Peyer's patch (tissue), 4 donors: ENCODE measurements around the gene SLC44A5. TPM values are rescaled to one million over a fixed set of nuclear protein-coding genes. Genes with fewer than 3 reads are reported as not detected.
"Not testable (repeated sequence)": the region's sequence is repeated elsewhere in the genome, so short reads cannot be mapped to it uniquely, and the experiment has no call there.

Experiments
- DNase-seq, 3 donors: peaks; one replicate each; pipeline ENCODE4 v3.0.0-alpha.2; 2017 to 2019
- H3K27ac ChIP-seq, 4 donors: fragments of 200-600 bp; sonication (generic); one replicate each; pipeline ENCODE4 v1.5.1; 2016 to 2019
- H3K27me3 ChIP-seq, 2 donors: fragments of 200-600 bp; sonication (generic); one replicate each; pipeline ENCODE4 v1.5.1; 2019
- H3K36me3 ChIP-seq, 3 donors: fragments of 200-600 bp; sonication (generic); one replicate each; pipeline ENCODE4 v1.5.1; 2016 to 2019
- H3K4me1 ChIP-seq, 4 donors: fragments of 200-600 bp; sonication (generic); one replicate each; pipeline ENCODE4 v1.5.1; 2016 to 2019
- H3K4me3 ChIP-seq, 4 donors: fragments of 200-600 bp; sonication (generic); 1 replicate in 3 of 4; 2 replicates in 1 of 4; pipeline ENCODE4 v1.5.1; 2016 to 2019; ENCODE audit warnings: mild to moderate bottlenecking in 1 of 4
- H3K9me3 ChIP-seq, 4 donors: fragments of 200-600 bp; sonication (generic); one replicate each; pipeline ENCODE4 v1.5.1; 2016 to 2019; ENCODE audit warnings: mild to moderate bottlenecking in 1 of 4
- POLR2A ChIP-seq, 2 donors: fragments of 450-650 bp; IDR thresholded peaks; one replicate each; pipeline ENCODE4 v1.5.1; 2017; ENCODE audit warnings: antibody characterized with exemption in 2 of 2, mild to moderate bottlenecking in 2 of 2, moderate library complexity in 2 of 2
- total RNA-seq, 4 donors: library from RNA; depleted of rRNA; stranded (reverse); fragments of >200 nt; gene quantifications; one replicate each; pipeline ENCODE4 v1.1.0, GENCODE V29; 2016
- TF ChIP-seq, protein P1 (sequence below), 6 experiments: fragments of 450-650 bp in 4 of 6; fragments of 200-600 bp in 2 of 6; sonication (generic) in 1 of 6; IDR thresholded peaks; one replicate each; pipeline ENCODE4 v1.5.1; 2017 to 2019; ENCODE audit warnings: antibody characterized with exemption in 6 of 6, mild to moderate bottlenecking in 3 of 6, moderate library complexity in 1 of 6

Gene SLC44A5
- total RNA-seq, 4 donors from 2014 or later: 0.70 to 0.80 TPM; not detected in 2

DNA sequence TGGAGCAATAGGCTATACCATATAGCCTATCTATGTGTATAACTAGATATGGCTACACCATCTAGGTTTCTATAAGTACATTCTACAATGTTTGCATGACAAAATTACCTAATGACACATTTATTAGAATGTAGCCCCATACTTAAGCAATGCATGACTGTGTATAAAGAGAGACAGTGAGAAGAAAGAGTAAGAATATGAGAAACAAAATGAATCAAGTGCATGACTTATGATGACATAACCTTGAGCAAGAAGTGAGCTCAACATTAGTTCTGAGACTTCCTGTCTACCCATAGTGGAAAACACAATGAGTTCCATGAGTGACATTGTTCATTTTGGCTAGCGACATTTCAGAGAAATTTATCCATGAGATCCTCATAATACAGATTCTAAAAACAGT, 10.1 kb downstream of the SLC44A5 start:
- no peak for TF ChIP-seq POLR2A (IDR thresholded peaks at IDR 0.05)
- TF ChIP-seq, protein P1, sequence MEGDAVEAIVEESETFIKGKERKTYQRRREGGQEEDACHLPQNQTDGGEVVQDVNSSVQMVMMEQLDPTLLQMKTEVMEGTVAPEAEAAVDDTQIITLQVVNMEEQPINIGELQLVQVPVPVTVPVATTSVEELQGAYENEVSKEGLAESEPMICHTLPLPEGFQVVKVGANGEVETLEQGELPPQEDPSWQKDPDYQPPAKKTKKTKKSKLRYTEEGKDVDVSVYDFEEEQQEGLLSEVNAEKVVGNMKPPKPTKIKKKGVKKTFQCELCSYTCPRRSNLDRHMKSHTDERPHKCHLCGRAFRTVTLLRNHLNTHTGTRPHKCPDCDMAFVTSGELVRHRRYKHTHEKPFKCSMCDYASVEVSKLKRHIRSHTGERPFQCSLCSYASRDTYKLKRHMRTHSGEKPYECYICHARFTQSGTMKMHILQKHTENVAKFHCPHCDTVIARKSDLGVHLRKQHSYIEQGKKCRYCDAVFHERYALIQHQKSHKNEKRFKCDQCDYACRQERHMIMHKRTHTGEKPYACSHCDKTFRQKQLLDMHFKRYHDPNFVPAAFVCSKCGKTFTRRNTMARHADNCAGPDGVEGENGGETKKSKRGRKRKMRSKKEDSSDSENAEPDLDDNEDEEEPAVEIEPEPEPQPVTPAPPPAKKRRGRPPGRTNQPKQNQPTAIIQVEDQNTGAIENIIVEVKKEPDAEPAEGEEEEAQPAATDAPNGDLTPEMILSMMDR (IDR thresholded peaks at IDR 0.05): no peak
- Histone ChIP-seq H3K4me1 (no peaks in the 10 kb centered on the region), H3K27me3 (no peaks in the 10 kb centered on the region), H3K27ac (no peak overlapping the region), H3K4me3 (no peak overlapping the region), H3K36me3 (no peaks in the 10 kb centered on the region), H3K9me3 (no peaks in the 10 kb centered on the region)
- DNase-seq: no peak

DNA sequence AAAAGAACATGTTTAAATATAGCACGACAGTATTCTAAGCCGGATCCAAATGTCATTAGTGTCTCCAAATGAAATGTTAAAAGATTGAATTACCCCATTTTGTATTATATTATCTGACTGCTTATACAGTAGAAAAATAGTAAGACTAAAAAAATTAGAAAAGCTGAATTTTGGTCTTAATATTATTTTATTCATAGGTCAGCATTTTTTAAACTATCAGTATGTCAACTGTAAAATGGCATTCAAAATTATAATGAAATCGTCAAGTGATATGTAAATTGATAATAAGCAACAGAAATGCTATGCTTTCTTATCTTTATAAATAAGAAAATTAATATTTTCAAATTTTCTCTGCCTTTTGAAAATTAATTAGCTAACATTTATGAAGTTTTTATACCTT, 16.6 kb downstream of the SLC44A5 start:
- no peak overlapping the region for H3K4me3 ChIP-seq
- H3K36me3 ChIP-seq: no peaks in the 10 kb centered on the region
- H3K27me3 ChIP-seq: no peaks in the 10 kb centered on the region

DNA sequence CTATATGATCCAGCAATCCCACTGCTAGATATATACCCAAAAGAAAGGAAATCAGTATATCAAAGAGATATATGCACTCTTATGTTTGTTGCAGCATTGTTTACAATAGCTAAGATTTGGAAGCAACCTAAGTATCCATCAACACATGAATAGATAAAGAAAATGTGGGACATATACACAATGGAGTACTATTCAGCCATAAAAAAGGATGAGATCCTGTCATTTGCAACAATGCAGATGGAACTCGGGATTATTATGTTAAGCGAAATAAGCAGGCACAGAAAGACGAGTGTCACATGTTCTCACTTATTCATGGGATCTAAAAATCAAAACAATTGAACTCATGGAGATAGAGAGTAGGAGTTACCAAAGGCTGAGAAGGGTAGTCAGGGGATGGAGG, 17.5 kb downstream of the SLC44A5 start:
- H3K27me3 ChIP-seq, H3K4me3 ChIP-seq, DNase-seq, H3K36me3 ChIP-seq, H3K27ac ChIP-seq, H3K9me3 ChIP-seq, H3K4me1 ChIP-seq: not testable (repeated sequence)

More for the DNA sequence above, 16.6 kb downstream of the SLC44A5 start:
- no peak overlapping the region for H3K27ac ChIP-seq
- H3K9me3 ChIP-seq: no peaks in the 10 kb centered on the region
- TF ChIP-seq POLR2A (IDR thresholded peaks at IDR 0.05): no peak
- TF ChIP-seq, protein P1 (IDR thresholded peaks at IDR 0.05): no peak
- no peak for DNase-seq
- H3K4me1 ChIP-seq: no peaks in the 10 kb centered on the region

DNA sequence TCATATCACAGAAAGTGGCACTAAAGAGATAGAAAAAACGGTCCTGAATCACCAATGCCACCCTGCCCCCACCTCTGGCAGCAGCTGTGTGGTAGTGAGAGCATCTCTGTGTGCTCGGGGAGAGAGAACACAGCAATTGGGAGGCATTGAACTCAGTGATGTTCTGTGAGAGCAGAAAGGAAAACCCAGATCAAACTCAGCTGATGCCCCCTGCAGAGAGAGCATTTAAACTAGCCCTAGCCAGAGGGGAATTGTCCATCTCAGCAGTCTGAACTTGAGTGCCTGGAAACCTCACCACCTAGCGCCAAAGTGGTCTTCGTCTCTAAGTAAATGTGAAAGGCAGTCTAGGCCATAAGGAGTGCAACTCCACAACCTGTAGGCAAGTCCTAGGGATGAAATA, 21.3 kb downstream of the SLC44A5 start:
- Histone ChIP-seq H3K9me3 (no peaks in the 10 kb centered on the region), H3K4me3 (no peak overlapping the region), H3K4me1 (no peaks in the 10 kb centered on the region), H3K36me3 (no peaks in the 10 kb centered on the region), H3K27ac (no peak overlapping the region), H3K27me3 (no peaks in the 10 kb centered on the region)
- no peak for TF ChIP-seq POLR2A (IDR thresholded peaks at IDR 0.05)
- TF ChIP-seq, protein P1 (IDR thresholded peaks at IDR 0.05): no peak
- DNase-seq: no peak

DNA sequence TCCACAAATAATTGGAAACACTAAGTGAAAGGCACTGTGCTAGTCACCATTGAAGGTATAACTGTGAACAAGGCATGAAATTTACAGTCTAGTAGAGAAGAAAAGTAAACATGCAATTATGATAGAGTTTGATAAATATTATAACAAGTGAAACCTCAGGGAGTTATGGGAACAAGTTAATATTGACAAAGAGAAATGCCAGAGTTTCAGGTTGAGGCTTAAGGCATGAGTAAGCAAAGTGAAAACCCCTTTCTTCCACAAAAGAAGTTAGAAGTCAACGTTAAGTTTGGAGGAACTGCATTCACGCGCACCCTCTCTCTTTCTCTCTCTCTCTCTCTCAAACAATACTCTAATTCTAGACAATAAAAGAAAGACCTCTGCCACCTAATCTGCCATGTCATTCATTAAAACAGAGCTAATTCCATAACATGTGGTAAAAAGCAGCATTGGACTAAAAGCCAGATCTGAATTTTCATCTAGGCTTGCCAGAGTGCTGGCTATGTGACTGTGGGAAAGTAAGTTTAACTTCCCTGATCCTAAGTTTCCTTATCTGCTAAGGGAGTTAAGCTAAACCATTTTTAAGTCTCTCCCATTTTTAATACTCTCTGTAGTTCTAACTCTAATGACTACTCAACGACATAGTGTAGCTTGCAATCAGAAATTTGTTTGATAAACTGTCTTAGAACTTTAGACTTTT, 22.0 kb downstream of the SLC44A5 start:
- no peak overlapping the region for H3K4me3 ChIP-seq
- DNase-seq: no peak
- TF ChIP-seq POLR2A (IDR thresholded peaks at IDR 0.05): no peak
- TF ChIP-seq, protein P1 (IDR thresholded peaks at IDR 0.05): no peak
- no peaks in the 10 kb centered on the region for H3K27me3 ChIP-seq
- no peaks in the 10 kb centered on the region for H3K9me3 ChIP-seq
- no peaks in the 10 kb centered on the region for H3K4me1 ChIP-seq
- no peak overlapping the region for H3K27ac ChIP-seq
- no peaks in the 10 kb centered on the region for H3K36me3 ChIP-seq

DNA sequence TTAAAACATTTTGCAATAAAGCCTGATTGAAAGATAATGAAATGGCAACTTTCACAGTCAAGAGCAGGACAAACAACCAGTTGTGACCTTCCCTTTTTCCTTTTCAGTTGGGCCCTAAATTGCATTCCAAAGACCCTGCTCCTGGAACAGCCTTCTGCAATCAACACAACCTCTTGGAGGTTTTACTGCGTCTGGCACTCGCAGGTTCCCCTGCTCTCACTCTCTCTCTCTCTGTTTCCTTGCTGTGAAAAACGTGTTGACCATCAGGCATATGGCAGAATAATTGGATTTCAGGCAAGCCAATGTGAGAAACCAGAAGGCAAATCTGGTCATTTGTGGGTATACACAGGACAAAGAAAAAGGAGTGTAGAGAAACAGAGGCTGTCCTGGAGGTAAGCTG, 23.2 kb downstream of the SLC44A5 start:
- Histone ChIP-seq H3K27me3 (no peaks in the 10 kb centered on the region), H3K4me1 (no peaks in the 10 kb centered on the region), H3K4me3 (no peak overlapping the region), H3K36me3 (no peaks in the 10 kb centered on the region), H3K9me3 (no peaks in the 10 kb centered on the region), H3K27ac (no peak overlapping the region)
- no peak for DNase-seq
- TF ChIP-seq POLR2A (IDR thresholded peaks at IDR 0.05): no peak
- TF ChIP-seq, protein P1 (IDR thresholded peaks at IDR 0.05): no peak
